Activated CD4-positive, alpha-beta memory T cell treated with anti-CD3 and anti-CD28 coated beads, Interleukin-2, amount 10 ng/mL, durations not matched to agents 7 days and 5 days (primary cell): Measurements from ENCODE around the gene ZFP57. TPM values are rescaled to one million over a fixed set of nuclear protein-coding genes. Genes with fewer than 3 reads are reported as not detected.

Experiments used
- CTCF ChIA-PET: fragments of 350-600 bp; sonication (Branson Sonifier 250); formaldehyde crosslinking; loops from one replicate; lab custom pipeline; 2021; ENCODE audit warnings: antibody characterized with exemption, inconsistent platforms; lab: Charles Lee
- POLR2A ChIA-PET: fragments of 350-600 bp; sonication (Branson Sonifier 250); formaldehyde crosslinking; loops from one replicate; lab custom pipeline; 2021; ENCODE audit warnings: antibody characterized with exemption; lab: Charles Lee
- DNase-seq: peaks from one replicate; pipeline ENCODE4 v3.0.0-alpha.2; 2020
- H3K27ac Mint-ChIP-seq: one replicate; pipeline ENCODE4 v1.8.0; 2021; ENCODE audit warnings: mild to moderate bottlenecking, mixed read lengths
- H3K27me3 Mint-ChIP-seq: one replicate; pipeline ENCODE4 v1.8.0; 2021; ENCODE audit warnings: mixed read lengths
- H3K36me3 Mint-ChIP-seq: one replicate; pipeline ENCODE4 v1.8.0; 2021; ENCODE audit warnings: low read depth, mixed read lengths
- H3K4me1 Mint-ChIP-seq: one replicate; pipeline ENCODE4 v1.8.0; 2021; ENCODE audit warnings: mixed read lengths
- H3K4me3 Mint-ChIP-seq: one replicate; pipeline ENCODE4 v1.8.0; 2021; ENCODE audit warnings: mild to moderate bottlenecking, mixed read lengths
- H3K9me3 Mint-ChIP-seq: one replicate; pipeline ENCODE4 v1.8.0; 2021; ENCODE audit warnings: mixed read lengths
- total RNA-seq, 2 experiments: library from RNA; stranded (reverse); gene quantifications; one replicate each; pipeline ENCODE4 v1.2.3, GENCODE V29; 2021

Gene ZFP57
- total RNA-seq, result not detected

DNA sequence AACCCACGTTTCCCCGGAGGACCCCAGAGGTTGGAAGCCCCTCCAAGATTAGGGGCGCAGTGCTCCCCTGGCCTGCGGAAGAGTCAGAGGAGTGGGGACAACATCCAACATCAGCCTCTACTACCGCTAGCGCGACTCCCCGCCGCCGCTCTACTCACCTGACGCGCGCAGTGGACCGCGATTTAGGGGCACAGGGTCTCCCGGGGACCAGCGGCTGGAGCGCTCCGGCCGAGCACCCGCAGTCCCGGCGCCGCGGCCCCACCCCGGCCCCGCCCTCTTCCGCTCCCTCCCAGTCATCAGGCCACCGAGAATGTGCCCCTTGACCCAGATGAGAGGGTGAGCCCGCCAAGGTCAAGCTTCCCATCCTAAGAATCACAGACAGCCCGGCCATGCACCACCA, at the start of gene ZFP57:
ZFP57 (minus strand) TSS at position 249 of the 400 bp plus-strand sequence. CDS start 4,149 bp downstream, outside the sequence.
- Mint-ChIP-seq H3K36me3 (no peaks in the 10 kb centered on the region), H3K9me3 (no peaks in the 10 kb centered on the region), H3K27me3 (peaks cover 4% of the 10 kb centered on the region), H3K4me3 (no peak within 1 kb of the TSS), H3K4me1 (peaks cover 15% of the 10 kb centered on the region), H3K27ac (no peak within 1 kb of the TSS)
- ChIA-PET CTCF (no interaction called here), POLR2A (no interaction called here)
- DNase-seq, result no peak

DNA sequence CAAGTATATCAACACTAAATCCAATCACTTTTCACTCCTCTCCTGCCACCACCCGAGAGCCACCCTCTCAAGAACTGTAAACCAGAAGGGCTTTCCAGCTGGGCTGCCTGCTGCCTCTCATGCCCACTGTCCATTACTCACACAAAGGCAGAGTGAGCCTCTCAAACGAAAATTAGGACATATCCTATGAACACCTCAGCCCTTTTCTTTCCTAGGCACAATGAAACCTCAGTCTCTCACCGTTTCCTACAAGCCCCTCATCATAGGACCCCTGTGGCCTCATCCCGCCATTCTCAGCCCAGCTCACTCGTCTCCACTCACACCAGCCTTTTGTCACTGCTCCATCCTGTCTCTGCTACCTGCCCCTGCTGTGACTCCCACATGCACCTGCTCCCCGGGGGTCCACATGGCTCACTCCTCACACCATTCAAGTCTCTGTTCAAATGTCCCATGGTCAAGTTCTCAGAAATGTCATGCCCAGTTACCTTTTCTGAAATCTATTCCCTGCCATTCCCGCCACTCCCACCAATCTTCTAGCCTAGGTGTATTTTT, 49.7 kb upstream of the ZFP57 start:
- H3K27ac Mint-ChIP-seq, result no peak overlapping the region
- ChIA-PET CTCF (interaction anchor here (1.6 to 8.8 kb wide), 3 partner anchors 21 to 34 kb away, joined by 3 to 94 read pairs (median 5); no protein-coding TSS in a partner anchor), POLR2A (no interaction called here)
- no peak overlapping the region for H3K4me3 Mint-ChIP-seq
- no peaks in the 10 kb centered on the region for H3K9me3 Mint-ChIP-seq
- peaks cover 31% of the 10 kb centered on the region for H3K4me1 Mint-ChIP-seq
- no peaks in the 10 kb centered on the region for H3K27me3 Mint-ChIP-seq
- no peak for DNase-seq
- peaks cover 33% of the 10 kb centered on the region for H3K36me3 Mint-ChIP-seq

DNA sequence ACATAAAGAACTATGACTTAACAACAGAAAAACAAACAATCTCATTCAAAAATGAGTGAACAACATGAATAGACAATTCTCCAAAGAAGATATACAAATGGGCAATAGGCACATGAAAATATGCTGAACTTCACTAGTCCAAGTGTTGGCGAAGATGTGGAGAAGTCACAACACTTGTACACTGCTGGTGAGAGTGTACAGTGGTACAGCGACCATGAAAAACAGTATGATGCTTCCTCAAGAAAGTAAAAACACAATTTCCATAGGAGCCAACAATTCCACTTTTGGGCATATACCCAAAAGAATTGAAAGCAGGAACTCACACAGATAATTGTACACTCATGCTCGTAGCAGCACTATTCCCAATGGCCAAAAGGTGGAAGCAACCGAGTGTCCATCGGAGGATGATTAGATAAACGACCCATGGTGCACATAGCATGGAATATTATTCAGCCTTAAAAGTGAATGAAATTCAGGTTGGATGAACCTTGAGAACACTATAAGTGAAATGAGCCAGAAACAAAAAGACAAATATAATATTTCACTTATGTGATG, 48.9 kb upstream of the ZFP57 start:
- no peak for DNase-seq
- Mint-ChIP-seq H3K27ac (no peak overlapping the region), H3K4me3 (no peak overlapping the region), H3K36me3 (peaks cover 41% of the 10 kb centered on the region), H3K4me1 (peaks cover 38% of the 10 kb centered on the region), H3K9me3 (no peaks in the 10 kb centered on the region), H3K27me3 (no peaks in the 10 kb centered on the region)
- POLR2A ChIA-PET, result no interaction called here
- CTCF ChIA-PET, result interaction anchor here (1.6 kb wide), 1 partner anchor 33 kb away, joined by 3 read pairs; no protein-coding TSS in a partner anchor

DNA sequence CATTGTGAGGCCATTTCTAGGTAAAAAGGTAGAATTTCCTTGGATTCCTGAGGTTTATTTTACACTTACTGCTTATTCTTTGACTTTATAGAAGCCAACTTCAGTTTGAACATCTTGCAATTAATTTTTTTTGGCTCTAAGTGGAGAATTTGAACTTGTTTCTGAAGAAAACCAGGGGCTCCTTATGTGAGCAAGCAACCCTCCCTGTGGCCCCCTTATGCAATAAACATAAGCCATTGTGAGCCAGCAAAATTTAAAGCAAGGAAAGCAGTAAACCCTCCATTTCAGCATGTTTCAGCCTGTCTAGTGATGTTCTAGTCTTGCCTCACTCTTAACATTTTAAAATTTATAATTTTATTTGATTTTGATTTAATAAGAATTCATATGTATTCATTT, 47.9 kb upstream of the ZFP57 start:
- ChIA-PET CTCF (no interaction called here), POLR2A (interaction anchor here (4.4 kb wide), 1 partner anchor 20 kb away, joined by 22 read pairs; no protein-coding TSS in a partner anchor)
- Mint-ChIP-seq H3K27me3 (no peaks in the 10 kb centered on the region), H3K27ac (no peak overlapping the region), H3K36me3 (peaks cover 50% of the 10 kb centered on the region), H3K9me3 (no peaks in the 10 kb centered on the region), H3K4me3 (no peak overlapping the region), H3K4me1 (peaks cover 39% of the 10 kb centered on the region)
- DNase-seq, result no peak

DNA sequence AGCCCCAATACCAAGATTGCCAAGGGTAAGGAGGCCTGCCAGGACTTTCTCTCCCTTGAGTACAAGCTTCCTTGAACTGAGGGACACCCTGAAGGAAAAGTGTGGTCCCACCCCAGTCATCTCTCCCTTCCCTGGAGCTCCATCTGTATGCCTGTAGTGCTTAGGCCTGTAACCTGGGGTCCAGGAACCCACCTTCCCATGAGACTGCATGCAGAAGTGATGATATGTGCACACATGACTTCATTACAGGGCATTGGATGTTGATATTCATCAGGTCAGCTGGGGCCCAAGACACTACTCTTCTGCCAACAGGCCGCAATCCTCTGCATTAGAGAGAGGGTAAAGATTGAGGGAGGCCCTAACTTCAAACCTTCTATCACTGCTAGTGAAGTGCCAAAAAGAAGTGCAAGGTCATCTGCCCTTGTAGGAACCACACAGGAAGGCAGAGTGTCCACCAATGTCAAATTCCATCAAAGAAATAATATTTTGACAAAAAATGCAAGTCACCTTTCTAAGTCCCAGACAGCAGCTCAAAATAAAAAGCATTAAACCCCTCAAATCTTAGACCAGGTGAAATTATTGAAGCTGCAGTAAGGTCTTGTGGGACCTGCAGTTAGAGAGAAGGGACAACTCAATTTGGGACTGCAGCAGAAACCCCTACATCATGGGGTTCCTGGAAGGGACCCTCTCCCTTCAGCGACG, 47.4 kb upstream of the ZFP57 start:
- DNase-seq, result no peak
- ChIA-PET POLR2A (interaction anchor here (0.6 to 4.4 kb wide), 4 partner anchors 19 to 78 kb away, joined by 3 to 22 read pairs (median 4); no protein-coding TSS in a partner anchor), CTCF (interaction anchor here (1.0 to 3.1 kb wide), 4 partner anchors 10 to 106 kb away, joined by 3 to 20 read pairs (median 10); no protein-coding TSS in a partner anchor)
- H3K4me1 Mint-ChIP-seq, result peaks cover 39% of the 10 kb centered on the region
- H3K27ac Mint-ChIP-seq, result no peak overlapping the region
- H3K4me3 Mint-ChIP-seq, result no peak overlapping the region
- peaks cover 53% of the 10 kb centered on the region for H3K36me3 Mint-ChIP-seq
- no peaks in the 10 kb centered on the region for H3K27me3 Mint-ChIP-seq
- no peaks in the 10 kb centered on the region for H3K9me3 Mint-ChIP-seq

DNA sequence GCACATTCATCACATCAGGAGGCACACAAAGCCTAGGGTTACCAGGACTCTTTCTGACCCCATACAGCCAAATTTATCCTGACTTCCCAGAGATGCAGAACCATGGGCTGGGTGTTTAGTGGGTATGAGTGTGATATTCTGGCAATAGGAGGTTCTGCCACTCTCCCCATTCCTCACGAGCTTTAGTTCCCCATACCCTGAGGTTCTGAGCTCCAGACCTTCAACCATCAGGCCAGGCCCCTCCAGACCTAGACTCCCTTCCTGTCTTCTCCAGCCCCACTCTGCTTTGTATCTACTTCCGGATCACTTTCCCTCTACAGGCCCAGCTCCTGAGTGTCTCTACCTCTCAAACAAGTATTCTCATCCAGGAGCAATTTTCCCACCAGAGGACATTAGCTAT, 46.7 kb upstream of the ZFP57 start:
- peaks cover 53% of the 10 kb centered on the region for H3K36me3 Mint-ChIP-seq
- H3K4me3 Mint-ChIP-seq, result no peak overlapping the region
- ChIA-PET POLR2A (interaction anchor here (1.6 to 4.4 kb wide), 5 partner anchors 9 to 78 kb away, joined by 4 to 22 read pairs (median 5); no protein-coding TSS in a partner anchor), CTCF (interaction anchor here (1.0 to 3.1 kb wide), 5 partner anchors 10 to 107 kb away, joined by 3 to 20 read pairs (median 8); no protein-coding TSS in a partner anchor)
- H3K9me3 Mint-ChIP-seq, result no peaks in the 10 kb centered on the region
- no peak overlapping the region for H3K27ac Mint-ChIP-seq
- peaks cover 40% of the 10 kb centered on the region for H3K4me1 Mint-ChIP-seq
- H3K27me3 Mint-ChIP-seq, result no peaks in the 10 kb centered on the region
- no peak for DNase-seq

DNA sequence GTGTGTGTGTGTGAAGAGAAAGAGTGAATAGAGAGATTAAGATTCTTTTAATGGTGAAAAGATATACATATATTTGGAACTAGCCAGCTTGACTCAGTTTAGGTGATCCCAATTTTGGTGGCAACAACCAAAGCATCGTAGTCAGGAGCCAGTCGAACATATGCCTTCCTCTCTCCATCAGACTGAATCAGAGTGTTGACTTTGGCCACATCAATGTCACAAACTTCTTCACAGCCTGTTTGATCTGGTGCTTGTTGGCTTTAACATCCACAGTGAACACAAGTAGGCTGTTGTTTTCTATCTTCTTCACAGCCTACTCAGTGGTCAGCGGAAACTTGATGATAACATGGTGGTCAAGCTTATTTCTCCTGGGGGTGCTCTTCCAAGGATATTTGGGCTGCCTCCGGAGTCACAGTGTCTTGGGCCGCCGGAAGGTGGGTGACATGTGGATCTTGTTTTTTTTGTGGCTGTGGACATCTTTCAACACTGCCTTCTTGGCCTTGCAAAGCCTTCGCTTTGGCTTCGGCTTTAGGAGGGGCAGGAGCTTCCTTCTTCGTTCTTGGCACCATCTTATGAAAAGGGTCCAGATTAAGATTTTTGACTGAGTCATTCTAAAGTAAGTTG, 45.7 kb upstream of the ZFP57 start:
- no peaks in the 10 kb centered on the region for H3K27me3 Mint-ChIP-seq
- ChIA-PET POLR2A (interaction anchor here (1.3 to 4.4 kb wide), 7 partner anchors 10 to 335 kb away, joined by 3 to 22 read pairs (median 4); partner anchors contain the start of gene POLR1H), CTCF (interaction anchor here (0.7 to 3.1 kb wide), 6 partner anchors 11 to 108 kb away, joined by 3 to 20 read pairs (median 6); no protein-coding TSS in a partner anchor)
- H3K4me1 Mint-ChIP-seq, result peaks cover 49% of the 10 kb centered on the region
- peaks cover 53% of the 10 kb centered on the region for H3K36me3 Mint-ChIP-seq
- peak overlapping the region; percentile 27 for H3K4me3 Mint-ChIP-seq
- no peaks in the 10 kb centered on the region for H3K9me3 Mint-ChIP-seq
- DNase-seq, result no peak
- H3K27ac Mint-ChIP-seq, result no peak overlapping the region

DNA sequence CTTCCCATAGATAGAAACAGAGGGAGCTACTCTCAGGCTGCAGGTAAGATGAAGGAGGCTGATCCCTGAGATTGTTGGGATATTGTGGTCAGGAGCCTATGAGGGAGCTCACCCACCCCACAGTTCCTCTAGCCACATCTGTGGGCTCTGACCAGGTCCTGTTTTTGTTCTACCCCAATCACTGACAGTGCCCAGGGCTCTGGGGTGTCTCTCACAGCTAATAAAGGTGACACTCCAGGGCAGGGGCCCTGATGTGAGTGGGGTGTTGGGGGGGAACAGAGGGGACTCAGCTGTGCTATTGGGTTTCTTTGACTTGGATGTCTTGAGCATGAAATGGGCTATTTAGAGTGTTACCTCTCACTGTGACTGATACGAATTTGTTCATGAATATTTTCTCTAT, 45.0 kb upstream of the ZFP57 start:
- POLR2A ChIA-PET, result interaction anchor here (1.3 to 4.4 kb wide), 4 partner anchors 11 to 335 kb away, joined by 3 to 22 read pairs (median 11); partner anchors contain the start of gene POLR1H
- DNase-seq, result no peak

DNA sequence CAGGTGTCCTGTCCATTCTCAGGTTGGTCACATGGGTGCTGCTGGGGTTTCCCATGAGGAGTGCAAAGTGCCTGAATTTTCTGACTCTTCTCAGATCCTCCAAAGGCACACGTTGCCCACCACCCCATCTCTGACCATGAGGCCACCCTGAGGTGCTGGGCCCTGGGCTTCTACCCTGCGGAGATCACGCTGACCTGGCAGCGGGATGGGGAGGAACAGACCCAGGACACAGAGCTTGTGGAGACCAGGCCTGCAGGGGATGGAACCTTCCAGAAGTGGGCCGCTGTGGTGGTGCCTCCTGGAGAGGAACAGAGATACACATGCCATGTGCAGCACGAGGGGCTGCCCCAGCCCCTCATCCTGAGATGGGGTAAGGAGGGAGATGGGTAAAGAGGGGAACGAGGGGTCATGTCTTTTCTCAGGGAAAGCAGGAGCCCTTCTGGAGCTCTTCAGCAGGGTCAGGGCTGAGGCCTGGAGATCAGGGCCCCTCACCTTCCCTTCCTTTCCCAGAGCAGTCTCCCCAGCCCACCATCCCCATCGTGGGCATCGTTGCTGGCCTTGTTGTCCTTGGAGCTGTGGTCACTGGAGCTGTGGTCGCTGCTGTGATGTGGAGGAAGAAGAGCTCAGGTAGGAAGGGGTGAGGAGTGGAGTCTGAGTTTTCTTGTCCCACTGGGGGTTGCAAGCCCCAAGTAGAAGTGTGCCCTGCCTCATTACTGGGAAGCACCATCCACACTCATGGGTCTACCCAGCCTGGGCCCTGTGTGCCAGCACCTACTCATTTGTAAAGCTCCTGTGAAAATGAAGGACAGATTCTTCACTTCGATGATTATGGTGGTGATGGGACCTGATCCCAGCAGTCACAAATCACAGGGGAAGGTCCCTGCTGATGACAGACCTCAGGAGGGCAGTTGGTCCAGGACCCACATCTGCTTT, 44.3 kb upstream of the ZFP57 start:
- peak overlapping the region; percentile 54 for H3K27ac Mint-ChIP-seq
- peak overlapping the region; percentile 89 for H3K4me3 Mint-ChIP-seq
- peaks cover 53% of the 10 kb centered on the region for H3K36me3 Mint-ChIP-seq
- CTCF ChIA-PET, result interaction anchor here (1.0 to 3.1 kb wide), 2 partner anchors 11 to 13 kb away, joined by 3 to 20 read pairs; no protein-coding TSS in a partner anchor
- peaks cover 53% of the 10 kb centered on the region for H3K4me1 Mint-ChIP-seq
- no peaks in the 10 kb centered on the region for H3K27me3 Mint-ChIP-seq
- H3K9me3 Mint-ChIP-seq, result no peaks in the 10 kb centered on the region
- POLR2A ChIA-PET, result interaction anchor here (1.5 to 4.4 kb wide), 3 partner anchors 12 to 220 kb away, joined by 4 to 22 read pairs (median 18); no protein-coding TSS in a partner anchor
- DNase-seq, result no peak

More for the DNA sequence above, 45.0 kb upstream of the ZFP57 start:
- Mint-ChIP-seq H3K36me3 (peaks cover 53% of the 10 kb centered on the region), H3K9me3 (no peaks in the 10 kb centered on the region), H3K4me3 (peak overlapping the region; percentile 89), H3K27ac (peak overlapping the region; percentile 23), H3K4me1 (peaks cover 53% of the 10 kb centered on the region), H3K27me3 (no peaks in the 10 kb centered on the region)
- CTCF ChIA-PET, result interaction anchor here (0.7 to 3.1 kb wide), 5 partner anchors 10 to 109 kb away, joined by 3 to 20 read pairs (median 3); no protein-coding TSS in a partner anchor

DNA sequence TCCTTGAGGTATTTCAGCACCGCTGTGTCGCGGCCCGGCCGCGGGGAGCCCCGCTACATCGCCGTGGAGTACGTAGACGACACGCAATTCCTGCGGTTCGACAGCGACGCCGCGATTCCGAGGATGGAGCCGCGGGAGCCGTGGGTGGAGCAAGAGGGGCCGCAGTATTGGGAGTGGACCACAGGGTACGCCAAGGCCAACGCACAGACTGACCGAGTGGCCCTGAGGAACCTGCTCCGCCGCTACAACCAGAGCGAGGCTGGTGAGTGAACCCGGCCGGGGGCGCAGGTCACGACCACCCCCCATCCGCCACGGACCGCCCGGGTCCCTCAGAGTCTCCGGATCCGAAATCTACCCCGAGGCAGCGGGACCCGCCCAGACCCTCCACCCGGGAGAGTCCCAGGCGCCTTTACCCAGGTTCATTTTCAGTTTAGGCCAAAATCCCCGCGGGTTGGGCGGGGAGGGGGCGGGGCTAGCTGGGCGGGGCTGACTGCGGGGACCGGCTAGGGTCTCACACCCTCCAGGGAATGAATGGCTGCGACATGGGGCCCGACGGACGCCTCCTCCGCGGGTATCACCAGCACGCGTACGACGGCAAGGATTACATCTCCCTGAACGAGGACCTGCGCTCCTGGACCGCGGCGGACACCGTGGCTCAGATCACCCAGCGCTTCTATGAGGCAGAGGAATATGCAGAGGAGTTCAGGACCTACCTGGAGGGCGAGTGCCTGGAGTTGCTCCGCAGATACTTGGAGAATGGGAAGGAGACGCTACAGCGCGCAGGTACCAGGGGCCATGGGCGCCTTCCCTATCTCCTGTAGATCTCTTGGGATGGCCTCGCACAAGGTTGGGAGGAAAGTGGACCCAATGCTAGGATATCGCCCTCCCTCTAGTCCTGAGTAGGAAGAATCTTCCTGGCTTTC, 43.0 kb upstream of the ZFP57 start:
- H3K9me3 Mint-ChIP-seq, result no peaks in the 10 kb centered on the region
- H3K27ac Mint-ChIP-seq, result peak overlapping the region; percentile 76
- peaks cover 53% of the 10 kb centered on the region for H3K4me1 Mint-ChIP-seq
- H3K27me3 Mint-ChIP-seq, result no peaks in the 10 kb centered on the region
- peak; percentile 76 for DNase-seq
- CTCF ChIA-PET, result no interaction called here
- H3K36me3 Mint-ChIP-seq, result peaks cover 53% of the 10 kb centered on the region
- POLR2A ChIA-PET, result interaction anchor here (1.0 kb wide), 1 partner anchor 15 kb away, joined by 3 read pairs; no protein-coding TSS in a partner anchor
- peak overlapping the region; percentile 89 for H3K4me3 Mint-ChIP-seq

DNA sequence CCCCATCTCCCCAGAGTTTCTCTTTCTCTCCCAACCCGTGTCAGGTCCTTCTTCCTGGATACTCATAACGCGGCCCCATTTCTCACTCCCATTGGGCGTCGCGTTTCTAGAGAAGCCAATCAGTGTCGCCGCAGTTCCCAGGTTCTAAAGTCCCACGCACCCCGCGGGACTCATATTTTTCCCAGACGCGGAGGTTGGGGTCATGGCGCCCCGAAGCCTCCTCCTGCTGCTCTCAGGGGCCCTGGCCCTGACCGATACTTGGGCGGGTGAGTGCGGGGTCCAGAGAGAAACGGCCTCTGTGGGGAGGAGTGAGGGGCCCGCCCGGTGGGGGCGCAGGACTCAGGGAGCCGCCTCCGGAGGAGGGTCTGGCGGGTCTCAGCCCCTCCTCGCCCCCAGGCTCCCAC, 42.3 kb upstream of the ZFP57 start, which contains the start of gene HLA-F:
HLA-F (plus strand) TSS at position 173 of the 404 bp plus-strand sequence; CDS start at position 203, 30 bp downstream.
- Mint-ChIP-seq H3K4me3 (peak within 1 kb of the TSS; percentile 89), H3K27ac (peak within 1 kb of the TSS; percentile 76), H3K9me3 (no peaks in the 10 kb centered on the region), H3K4me1 (peaks cover 53% of the 10 kb centered on the region), H3K27me3 (no peaks in the 10 kb centered on the region), H3K36me3 (peaks cover 47% of the 10 kb centered on the region)
- POLR2A ChIA-PET, result interaction anchor here (1.0 kb wide), 2 partner anchors 15 to 27 kb away, joined by 3 to 4 read pairs; no protein-coding TSS in a partner anchor
- DNase-seq, result peak; percentile 85
- CTCF ChIA-PET, result no interaction called here
